Measurements from ENCODE around the gene LRP1. TPM values are rescaled to one million over a fixed set of nuclear protein-coding genes. Genes with fewer than 3 reads are reported as not detected.

LRP1 gene
- total RNA-seq, 1 experiment from 2014 or later = 39.0 TPM

GRCh38 chr12:57154076-57154475 lies 25.8 kb downstream of the LRP1 start:
- H3K36me3 ChIP-seq = peaks cover 85% of the 10 kb centered on the region
- no peak for DNase-seq

GRCh38 chr12:57154804-57155434 lies 26.6 kb downstream of the LRP1 start:
- H3K9me3 ChIP-seq = no peaks in the 10 kb centered on the region

More at GRCh38 chr12:57154076-57154475, 25.8 kb downstream of the LRP1 start:
- Histone ChIP-seq H3K4me3 (no peak overlapping the region), H3K9me3 (no peaks in the 10 kb centered on the region), H3K27me3 (no peaks in the 10 kb centered on the region)

GRCh38 chr12:57156701-57157403 lies 28.6 kb downstream of the LRP1 start:
- no peak for DNase-seq
- Histone ChIP-seq H3K9me3 (no peaks in the 10 kb centered on the region), H3K27me3 (no peaks in the 10 kb centered on the region), H3K36me3 (peaks cover 92% of the 10 kb centered on the region), H3K4me3 (no peak overlapping the region)

More at GRCh38 chr12:57154804-57155434, 26.6 kb downstream of the LRP1 start:
- H3K4me3 ChIP-seq = no peak overlapping the region
- H3K36me3 ChIP-seq = peaks cover 85% of the 10 kb centered on the region
- no peaks in the 10 kb centered on the region for H3K27me3 ChIP-seq
- no peak for DNase-seq

- peaks cover 100% of the 10 kb centered on the region for H3K36me3 ChIP-seq
- DNase-seq = no peak
- no peak overlapping the region for H3K4me3 ChIP-seq
- H3K27me3 ChIP-seq = no peaks in the 10 kb centered on the region
- no peaks in the 10 kb centered on the region for H3K9me3 ChIP-seq
Observed at GRCh38 chr12:57157588-57158173, 29.4 kb downstream of the LRP1 start.

- Histone ChIP-seq H3K4me3 (no peak overlapping the region), H3K36me3 (peaks cover 100% of the 10 kb centered on the region), H3K27me3 (no peaks in the 10 kb centered on the region), H3K9me3 (no peaks in the 10 kb centered on the region)
- no peak for DNase-seq
Observed at GRCh38 chr12:57158186-57158585, 29.9 kb downstream of the LRP1 start.

GRCh38 chr12:57158665-57159064 lies 30.4 kb downstream of the LRP1 start:
- no peaks in the 10 kb centered on the region for H3K27me3 ChIP-seq
- H3K4me3 ChIP-seq = no peak overlapping the region
- H3K36me3 ChIP-seq = peaks cover 96% of the 10 kb centered on the region
- DNase-seq = peak; percentile 20
- H3K9me3 ChIP-seq = no peaks in the 10 kb centered on the region

GRCh38 chr12:57159311-57159710 lies 31.0 kb downstream of the LRP1 start:
- no peak for DNase-seq
- H3K9me3 ChIP-seq = no peaks in the 10 kb centered on the region
- H3K27me3 ChIP-seq = no peaks in the 10 kb centered on the region
- H3K36me3 ChIP-seq = peaks cover 96% of the 10 kb centered on the region
- H3K4me3 ChIP-seq = no peak overlapping the region

GRCh38 chr12:57160040-57160439 lies 31.8 kb downstream of the LRP1 start:
- no peak overlapping the region for H3K4me3 ChIP-seq
- peaks cover 96% of the 10 kb centered on the region for H3K36me3 ChIP-seq
- H3K27me3 ChIP-seq = no peaks in the 10 kb centered on the region
- no peak for DNase-seq
- H3K9me3 ChIP-seq = no peaks in the 10 kb centered on the region

GRCh38 chr12:57160741-57161140 lies 32.5 kb downstream of the LRP1 start:
- Histone ChIP-seq H3K4me3 (no peak overlapping the region), H3K27me3 (no peaks in the 10 kb centered on the region), H3K36me3 (peaks cover 96% of the 10 kb centered on the region), H3K9me3 (no peaks in the 10 kb centered on the region)
- no peak for DNase-seq

- H3K27me3 ChIP-seq = no peaks in the 10 kb centered on the region
- peaks cover 96% of the 10 kb centered on the region for H3K36me3 ChIP-seq
- no peaks in the 10 kb centered on the region for H3K9me3 ChIP-seq
- DNase-seq = no peak
- no peak overlapping the region for H3K4me3 ChIP-seq
Observed at GRCh38 chr12:57161491-57161890, 33.2 kb downstream of the LRP1 start.

- H3K36me3 ChIP-seq = peaks cover 96% of the 10 kb centered on the region
- no peak for DNase-seq
Observed at GRCh38 chr12:57162553-57163125, 34.4 kb downstream of the LRP1 start.

GRCh38 chr12:57164454-57164853 lies 36.2 kb downstream of the LRP1 start:
- Histone ChIP-seq H3K9me3 (no peaks in the 10 kb centered on the region), H3K4me3 (no peak overlapping the region), H3K27me3 (no peaks in the 10 kb centered on the region), H3K36me3 (peaks cover 89% of the 10 kb centered on the region)
- DNase-seq = no peak

More at GRCh38 chr12:57162553-57163125, 34.4 kb downstream of the LRP1 start:
- H3K27me3 ChIP-seq = no peaks in the 10 kb centered on the region
- H3K9me3 ChIP-seq = no peaks in the 10 kb centered on the region
- H3K4me3 ChIP-seq = no peak overlapping the region

GRCh38 chr12:57164966-57165625 lies 36.8 kb downstream of the LRP1 start:
- no peak overlapping the region for H3K4me3 ChIP-seq
- H3K36me3 ChIP-seq = peaks cover 89% of the 10 kb centered on the region
- H3K27me3 ChIP-seq = no peaks in the 10 kb centered on the region
- no peaks in the 10 kb centered on the region for H3K9me3 ChIP-seq
- DNase-seq = peak; percentile 47

- peaks cover 86% of the 10 kb centered on the region for H3K36me3 ChIP-seq
- no peaks in the 10 kb centered on the region for H3K27me3 ChIP-seq
- peak; percentile 57 for DNase-seq
- H3K4me3 ChIP-seq = no peak overlapping the region
- no peaks in the 10 kb centered on the region for H3K9me3 ChIP-seq
Observed at GRCh38 chr12:57165741-57166140, 37.5 kb downstream of the LRP1 start.

GRCh38 chr12:57166971-57167371 lies 38.7 kb downstream of the LRP1 start:
- H3K4me3 ChIP-seq = no peak overlapping the region
- peaks cover 81% of the 10 kb centered on the region for H3K36me3 ChIP-seq
- peak; percentile 40 for DNase-seq
- H3K27me3 ChIP-seq = no peaks in the 10 kb centered on the region
- no peaks in the 10 kb centered on the region for H3K9me3 ChIP-seq

- DNase-seq = no peak
- Histone ChIP-seq H3K4me3 (no peak overlapping the region), H3K36me3 (peaks cover 78% of the 10 kb centered on the region), H3K9me3 (no peaks in the 10 kb centered on the region), H3K27me3 (no peaks in the 10 kb centered on the region)
Observed at GRCh38 chr12:57168058-57168457, 39.8 kb downstream of the LRP1 start.

All from MG63 (cell line).